GM12878 (cell line): Measurements from ENCODE around the gene YAE1. TPM values are rescaled to one million over a fixed set of nuclear protein-coding genes. Genes with fewer than 3 reads are reported as not detected.
A peak's percentile ranks its signal among the peaks of the same experiment; 100 is the strongest.

Experiments
- ATAC-seq: fragments of 200-7000 bp; cut with Tn5 transposase; 3 replicates; pipeline ENCODE4 v1.9.1; 2020; ENCODE audit warnings: mild to moderate bottlenecking, moderate library complexity
- BruUV-seq: library from RNA; stranded (reverse); fragments of 400-500 nt; replicated peaks from 2 replicates; lab custom pipeline; 2021; lab: Mats Ljungman, UMichigan
- CTCF ChIA-PET: fragments of 300-600 bp; sonication (Branson Sonifier 250); formaldehyde crosslinking; extraction: SDS; loops from one replicate; lab custom pipeline; 2021; ENCODE audit warnings: inconsistent platforms; lab: Yijun Ruan, JAX
- POLR2A ChIA-PET: fragments of 350-600 bp; formaldehyde crosslinking; extraction: SDS; loops from one replicate; lab custom pipeline; 2021; ENCODE audit warnings: inconsistent platforms; lab: Charles Lee
- RAD21 ChIA-PET: fragments of 300-600 bp; sonication (Branson Sonifier 250); formaldehyde crosslinking; loops from one replicate; lab custom pipeline; 2023; ENCODE audit warnings: antibody characterized with exemption; ENCODE audit not compliant: unreplicated experiment; lab: Charles Lee
- SMC1A ChIA-PET: fragments of 300-600 bp; sonication (Branson Sonifier 250); formaldehyde crosslinking; loops from one replicate; lab custom pipeline; 2023; ENCODE audit not compliant: unreplicated experiment, uncharacterized antibody; lab: Charles Lee
- DNase-seq: peaks from one replicate; pipeline ENCODE4 v3.0.0-alpha.2; 2011; ENCODE audit warnings: low read depth, low spot score
- FAIRE-seq: peaks from 3 replicates; lab custom pipeline; 2011; peaks lifted over from hg19 to GRCh38; lab: Jason Lieb, UNC
- H2AFZ ChIP-seq: 2 replicates; pipeline ENCODE4 v1.6.0; 2011; ENCODE audit warnings: low read depth, low read length, control low read depth; ENCODE audit not compliant: control insufficient read depth
- H3K27ac ChIP-seq: 2 replicates; pipeline ENCODE4 v1.5.1; 2011; ENCODE audit warnings: control low read depth; ENCODE audit not compliant: control insufficient read depth, insufficient read depth
- H3K27me3 ChIP-seq, 2 experiments: replicated peaks in 1 of 2; 2 replicates each; pipeline versions ENCODE4 v1.6.0 to v1.6.1; 2011; ENCODE audit warnings: low read length in 1 of 2; ENCODE audit not compliant: control insufficient read depth in 2 of 2, insufficient read depth in 2 of 2
- H3K36me3 ChIP-seq, 2 experiments: 2 replicates each; pipeline ENCODE4 v1.5.1; 2011; ENCODE audit warnings: low read length in 1 of 2; ENCODE audit not compliant: control insufficient read depth in 2 of 2, insufficient read depth in 2 of 2
- H3K4me1 ChIP-seq: 2 replicates; pipeline ENCODE4 v1.6.1; 2011; ENCODE audit warnings: mild to moderate bottlenecking, low read length, moderate library complexity, mixed read lengths; ENCODE audit not compliant: control insufficient read depth, insufficient read depth
- H3K4me2 ChIP-seq: 2 replicates; pipeline ENCODE4 v1.6.0; 2011; ENCODE audit warnings: control low read depth; ENCODE audit not compliant: control insufficient read depth, insufficient read depth
- H3K4me3 ChIP-seq: fragments of 200-600 bp; sonication (generic); 2 replicates; pipeline ENCODE4 v1.5.1; 2016
- H3K79me2 ChIP-seq: 2 replicates; pipeline ENCODE4 v1.6.0; 2011; ENCODE audit warnings: low read length; ENCODE audit not compliant: control insufficient read depth, insufficient read depth
- H3K9ac ChIP-seq: 2 replicates; pipeline ENCODE4 v1.8.0; 2011; ENCODE audit warnings: low read length, control low read depth, mixed read lengths; ENCODE audit not compliant: control insufficient read depth, insufficient read depth
- H3K9me3 ChIP-seq: replicated peaks from 3 replicates; pipeline ENCODE4 v1.5.1; 2011; ENCODE audit warnings: mild to moderate bottlenecking, low read length; ENCODE audit not compliant: control insufficient read depth, insufficient read depth
- H4K20me1 ChIP-seq: 2 replicates; pipeline ENCODE4 v1.6.0; 2011; ENCODE audit not compliant: control insufficient read depth, insufficient read depth
- CEBPB ChIP-seq, 2 experiments: fragments of 150-350 bp in 1 of 2; IDR thresholded peaks; 2 replicates each; pipeline ENCODE4 v1.6.1; 2012 to 2014; ENCODE audit warnings: low read depth in 2 of 2, low read length in 2 of 2, borderline replicate concordance in 1 of 2, inconsistent platforms in 1 of 2
- E2F8 ChIP-seq: fragments of 450-650 bp; IDR thresholded peaks from 2 replicates; pipeline ENCODE4 v1.6.1; 2018; ENCODE audit warnings: mild to moderate bottlenecking, low read depth, moderate library complexity; ENCODE audit not compliant: partially characterized antibody
- E4F1 ChIP-seq: fragments of 450-650 bp; IDR thresholded peaks from 2 replicates; pipeline ENCODE4 v1.6.1; 2018; ENCODE audit warnings: borderline replicate concordance, mild to moderate bottlenecking; ENCODE audit not compliant: partially characterized antibody
- IRF5 ChIP-seq: fragments of 450-650 bp; IDR thresholded peaks from 2 replicates; pipeline ENCODE4 v1.6.1; 2017; ENCODE audit warnings: borderline replicate concordance
- JUND ChIP-seq: IDR thresholded peaks from 2 replicates; pipeline ENCODE4 v1.6.1; 2012; ENCODE audit warnings: low read depth, mild to moderate bottlenecking, low read length, improper control_type of control experiment, moderate library complexity
- SMC3 ChIP-seq: IDR thresholded peaks from 2 replicates; pipeline ENCODE4 v1.6.1; 2011; ENCODE audit warnings: low read length, improper control_type of control experiment, borderline replicate concordance
- STAT1 ChIP-seq: fragments of 450-650 bp; conservative IDR thresholded peaks from 2 replicates; pipeline ENCODE4 v1.6.1; 2014; ENCODE audit warnings: antibody characterized with exemption, mild to moderate bottlenecking
- SUPT20H ChIP-seq: IDR thresholded peaks from 2 replicates; pipeline ENCODE4 v1.6.1; 2011; ENCODE audit warnings: low read depth, mild to moderate bottlenecking, low read length, moderate library complexity, borderline replicate concordance; ENCODE audit not compliant: control insufficient read depth
- ZBED1 ChIP-seq: IDR thresholded peaks from 2 replicates; pipeline ENCODE4 v1.6.1; 2016; ENCODE audit warnings: borderline replicate concordance
- ZNF592 ChIP-seq: fragments of 450-650 bp; IDR thresholded peaks from 2 replicates; pipeline ENCODE4 v1.6.1; 2017; ENCODE audit warnings: mild to moderate bottlenecking, moderate library complexity
- WGBS: methylation state at CpG from one replicate; pipeline ENCODE4 v1.1.6; 2016; ENCODE audit warnings: low lambda C conversion rate; ENCODE audit not compliant: insufficient replicate concordance, insufficient coverage; ENCODE audit errors: missing lambda C conversion rate; 5-methylcytosine and 5-hydroxymethylcytosine counted together
- in situ Hi-C: fragments of 300-500 bp; cut with MboI; formaldehyde crosslinking; loops from 9 replicates; pipeline ENCODE4 v1.14.3; 2018; ENCODE audit warnings: mixed read lengths
- intact Hi-C: fragments of 100-400 bp; cut with micrococcal nuclease; formaldehyde crosslinking; loops from one replicate; pipeline ENCODE4 v1.14.2; 2022; ENCODE audit not compliant: unreplicated experiment
- polyA plus RNA-seq, 11 experiments: library from polyadenylated mRNA; depleted of rRNA in 4 of 11; unstranded in 6 of 11; stranded (reverse) in 5 of 11; fragments of >200 nt; fragmentation: Nextera tagmentation in 4 of 11; fragmentation: Illumina TruSeq in 1 of 11; extraction: Ambion mirVana in 4 of 11; extraction: Trizol in 1 of 11; gene quantifications; 1 replicate in 1 of 11; 2 replicates in 10 of 11; pipeline versions ENCODE4 v1.2.1 to v1.2.3, GENCODE V29; 2011 to 2016; ENCODE audit warnings: inconsistent platforms in 2 of 11, missing spikeins in 2 of 11, low read depth in 1 of 11
- total RNA-seq, 4 experiments: library from RNA; depleted of rRNA in 3 of 4; stranded (reverse); fragments of >200 nt in 3 of 4; fragmentation: Illumina TruSeq in 1 of 4; extraction: Trizol in 1 of 4; gene quantifications; 2 replicates each; pipeline versions ENCODE4 v1.2.1 to v1.2.3, GENCODE V29; 2013 to 2021

Gene YAE1
- total and polyA plus RNA-seq, 10 of the 15 experiments (the other 5 are each of a cell fraction or from before 2014, with no cell fraction given), result 13.5 to 35.8 (median 22.9) TPM

- Histone ChIP-seq H4K20me1 (no peaks in the 10 kb centered on the region), H2AFZ (no peak overlapping the region), H3K4me3 (peak overlapping the region; percentile 96), H3K36me3 (peaks cover 0 to 5% of the 10 kb centered on the region in 2 experiments; a peak in 2 of 4 replicates), H3K79me2 (peaks cover 18% of the 10 kb centered on the region), H3K9me3 (no peaks in the 10 kb centered on the region), H3K4me1 (peaks cover 3% of the 10 kb centered on the region; the same call in 1 of the 2 replicates), H3K27me3 (no peaks in the 10 kb centered on the region), H3K27ac (no peak overlapping the region), H3K4me2 (peak overlapping the region; percentile 91), H3K9ac (no peak overlapping the region; the same call in 1 of the 2 replicates)
- intact Hi-C loops, result loop anchor here (5.0 kb wide), 1 partner anchor 380 kb away; no protein-coding TSS in a partner anchor
- in situ Hi-C loops, result no loop called here
- ATAC-seq (no peak), DNase-seq (no peak), FAIRE-seq (no peak)
- ChIA-PET SMC1A (interaction anchor here (0.6 to 1.8 kb wide), 8 partner anchors 9 to 180 kb away, joined by 3 to 12 read pairs (median 3); no protein-coding TSS in a partner anchor), POLR2A (interaction anchor here (1.4 kb wide), 1 partner anchor 12 kb away, joined by 3 read pairs; no protein-coding TSS in a partner anchor), CTCF (interaction anchor here (0.8 to 1.6 kb wide), 6 partner anchors 9 to 179 kb away, joined by 3 to 9 read pairs (median 4); no protein-coding TSS in a partner anchor), RAD21 (interaction anchor here (0.8 to 1.6 kb wide), 4 partner anchors 12 to 173 kb away, joined by 3 to 11 read pairs (median 4); no protein-coding TSS in a partner anchor)
- WGBS, result 0% methylated on average over 2 of the region's 2 CpGs
- BruUV-seq, result no TSS peak
- no peak for TF ChIP-seq SUPT20H
- TF ChIP-seq STAT1, result no peak
- no peak for TF ChIP-seq E2F8
- no peak for TF ChIP-seq IRF5
- no peak for TF ChIP-seq JUND
- no peak for TF ChIP-seq ZNF592
- TF ChIP-seq ZBED1, result no peak
- no peak for TF ChIP-seq E4F1
- TF ChIP-seq SMC3, result no peak
- TF ChIP-seq CEBPB (IDR thresholded peaks at IDR 0.05; ENCODE audit: borderline replicate concordance in 1 of 2, low read depth in 2 of 2, low read length in 2 of 2), result no peak
Measured at GRCh38 chr7:39567294-39567693, 1.1 kb downstream of the YAE1 start.
